Astrocyte (in vitro differentiated cells and primary cell): Measurements from ENCODE around the gene IL36G. TPM values are rescaled to one million over a fixed set of nuclear protein-coding genes. Genes with fewer than 3 reads are reported as not detected.

Source experiments
- DNase-seq: peaks from one replicate; pipeline ENCODE4 v3.0.0-alpha.2; 2010; ENCODE audit warnings: low read depth
- FAIRE-seq: peaks from 2 replicates; lab custom pipeline; 2011; peaks lifted over from hg19 to GRCh38; lab: Jason Lieb, UNC
- H2AFZ ChIP-seq: 2 replicates; pipeline ENCODE4 v1.6.0; 2012; ENCODE audit warnings: low read depth, low read length, inconsistent platforms
- H3K27ac ChIP-seq: 2 replicates; pipeline ENCODE4 v1.5.1; 2011; ENCODE audit warnings: low read depth, low read length, inconsistent platforms
- H3K27me3 ChIP-seq: 2 replicates; pipeline ENCODE4 v1.6.0; 2011; ENCODE audit warnings: low read length, inconsistent platforms; ENCODE audit not compliant: insufficient read depth
- H3K36me3 ChIP-seq: 2 replicates; pipeline ENCODE4 v1.5.1; 2011; ENCODE audit warnings: low read length, inconsistent platforms; ENCODE audit not compliant: insufficient read depth
- H3K4me1 ChIP-seq: 2 replicates; pipeline ENCODE4 v1.5.1; 2011; ENCODE audit warnings: low read length, inconsistent platforms; ENCODE audit not compliant: insufficient read depth
- H3K4me2 ChIP-seq: 2 replicates; pipeline ENCODE4 v1.6.0; 2012; ENCODE audit warnings: low read length, inconsistent platforms
- H3K4me3 ChIP-seq: 2 replicates; pipeline ENCODE4 v1.5.1; 2011; ENCODE audit warnings: low read depth, mild to moderate bottlenecking, low read length, inconsistent platforms; ENCODE audit not compliant: insufficient read depth
- H3K79me2 ChIP-seq: 2 replicates; pipeline ENCODE4 v1.6.0; 2012; ENCODE audit warnings: mild to moderate bottlenecking, low read length, inconsistent platforms; ENCODE audit not compliant: insufficient read depth
- H3K9ac ChIP-seq: 2 replicates; pipeline ENCODE4 v1.6.0; 2012; ENCODE audit warnings: mild to moderate bottlenecking, low read length, inconsistent platforms
- H3K9me3 ChIP-seq: 2 replicates; pipeline ENCODE4 v1.5.1; 2012; ENCODE audit warnings: low read depth, mild to moderate bottlenecking, low read length, inconsistent platforms; ENCODE audit not compliant: insufficient read depth
- H4K20me1 ChIP-seq: 2 replicates; pipeline ENCODE4 v1.6.0; 2012; ENCODE audit warnings: low read length, inconsistent platforms; ENCODE audit not compliant: insufficient read depth
- H3K27ac Mint-ChIP-seq: one replicate; pipeline ENCODE4 v1.8.0; 2021; ENCODE audit warnings: mild to moderate bottlenecking, mixed read lengths; ENCODE audit not compliant: unreplicated experiment
- H3K27me3 Mint-ChIP-seq: one replicate; pipeline ENCODE4 v1.8.0; 2021; ENCODE audit warnings: low read depth, mixed read lengths; ENCODE audit not compliant: unreplicated experiment
- H3K36me3 Mint-ChIP-seq: one replicate; pipeline ENCODE4 v1.8.0; 2021; ENCODE audit warnings: low read depth, mixed read lengths; ENCODE audit not compliant: unreplicated experiment
- H3K4me1 Mint-ChIP-seq: one replicate; pipeline ENCODE4 v1.8.0; 2021; ENCODE audit warnings: low read depth, mixed read lengths; ENCODE audit not compliant: unreplicated experiment
- H3K4me3 Mint-ChIP-seq: one replicate; pipeline ENCODE4 v1.8.0; 2021; ENCODE audit warnings: mild to moderate bottlenecking, moderate library complexity, mixed read lengths; ENCODE audit not compliant: unreplicated experiment
- H3K9me3 Mint-ChIP-seq: one replicate; pipeline ENCODE4 v1.8.0; 2021; ENCODE audit warnings: mild to moderate bottlenecking, mixed read lengths; ENCODE audit not compliant: unreplicated experiment
- EZH2 ChIP-seq: IDR thresholded peaks from 2 replicates; pipeline ENCODE4 v1.6.1; 2012; ENCODE audit warnings: mild to moderate bottlenecking, low read length, inconsistent platforms; ENCODE audit not compliant: insufficient read depth
- total RNA-seq: library from RNA; stranded (reverse); gene quantifications from 2 replicates; pipeline ENCODE4 v1.2.1, GENCODE V29; 2021
- TF ChIP-seq, protein P1 (sequence below): IDR thresholded peaks from 2 replicates; pipeline ENCODE4 v1.5.1; 2011; ENCODE audit warnings: low read depth, mild to moderate bottlenecking, inconsistent platforms, low read length, moderate library complexity; ENCODE audit not compliant: insufficient read depth

The IL36G gene
- total RNA-seq, 1 donor from 2014 or later: not detected

DNA sequence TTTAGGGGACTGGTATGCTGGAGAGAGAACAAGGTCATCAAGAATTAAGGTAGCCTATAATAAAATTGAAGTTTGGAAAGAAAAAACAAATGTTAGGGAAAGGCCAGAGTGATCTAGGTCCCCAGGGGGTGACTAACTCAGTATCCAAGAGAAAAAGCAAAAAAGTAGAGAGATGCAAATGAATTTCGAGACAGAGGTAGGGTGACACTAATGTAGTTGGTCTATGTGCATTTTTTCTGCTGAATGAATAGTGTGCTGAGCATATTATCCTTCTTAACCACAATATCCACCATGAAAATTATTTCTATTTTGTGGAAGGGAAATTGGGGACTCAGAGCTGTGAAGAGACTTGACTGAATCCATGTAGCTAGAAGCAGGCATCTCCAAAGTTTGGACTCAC lies 37.2 kb downstream of the IL36G start:
- H3K27ac ChIP-seq: no peak overlapping the region
- H3K4me2 ChIP-seq: no peak overlapping the region
- TF ChIP-seq EZH2: no peak
- TF ChIP-seq, protein P1, sequence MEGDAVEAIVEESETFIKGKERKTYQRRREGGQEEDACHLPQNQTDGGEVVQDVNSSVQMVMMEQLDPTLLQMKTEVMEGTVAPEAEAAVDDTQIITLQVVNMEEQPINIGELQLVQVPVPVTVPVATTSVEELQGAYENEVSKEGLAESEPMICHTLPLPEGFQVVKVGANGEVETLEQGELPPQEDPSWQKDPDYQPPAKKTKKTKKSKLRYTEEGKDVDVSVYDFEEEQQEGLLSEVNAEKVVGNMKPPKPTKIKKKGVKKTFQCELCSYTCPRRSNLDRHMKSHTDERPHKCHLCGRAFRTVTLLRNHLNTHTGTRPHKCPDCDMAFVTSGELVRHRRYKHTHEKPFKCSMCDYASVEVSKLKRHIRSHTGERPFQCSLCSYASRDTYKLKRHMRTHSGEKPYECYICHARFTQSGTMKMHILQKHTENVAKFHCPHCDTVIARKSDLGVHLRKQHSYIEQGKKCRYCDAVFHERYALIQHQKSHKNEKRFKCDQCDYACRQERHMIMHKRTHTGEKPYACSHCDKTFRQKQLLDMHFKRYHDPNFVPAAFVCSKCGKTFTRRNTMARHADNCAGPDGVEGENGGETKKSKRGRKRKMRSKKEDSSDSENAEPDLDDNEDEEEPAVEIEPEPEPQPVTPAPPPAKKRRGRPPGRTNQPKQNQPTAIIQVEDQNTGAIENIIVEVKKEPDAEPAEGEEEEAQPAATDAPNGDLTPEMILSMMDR: no peak
- no peaks in the 10 kb centered on the region for H3K4me1 ChIP-seq
- Mint-ChIP-seq H3K27me3 (peaks cover 35% of the 10 kb centered on the region), H3K9me3 (peaks cover 10% of the 10 kb centered on the region), H3K36me3 (no peaks in the 10 kb centered on the region), H3K4me1 (peaks cover 4% of the 10 kb centered on the region), H3K27ac (no peak overlapping the region), H3K4me3 (no peak overlapping the region)
- H3K9me3 ChIP-seq: no peaks in the 10 kb centered on the region
- no peak overlapping the region for H2AFZ ChIP-seq
- FAIRE-seq (no peak), DNase-seq (no peak)
- H3K4me3 ChIP-seq: no peak overlapping the region
- H3K27me3 ChIP-seq: peaks cover 7% of the 10 kb centered on the region
- no peaks in the 10 kb centered on the region for H4K20me1 ChIP-seq
- no peaks in the 10 kb centered on the region for H3K79me2 ChIP-seq
- H3K36me3 ChIP-seq: no peaks in the 10 kb centered on the region
- no peak overlapping the region for H3K9ac ChIP-seq

DNA sequence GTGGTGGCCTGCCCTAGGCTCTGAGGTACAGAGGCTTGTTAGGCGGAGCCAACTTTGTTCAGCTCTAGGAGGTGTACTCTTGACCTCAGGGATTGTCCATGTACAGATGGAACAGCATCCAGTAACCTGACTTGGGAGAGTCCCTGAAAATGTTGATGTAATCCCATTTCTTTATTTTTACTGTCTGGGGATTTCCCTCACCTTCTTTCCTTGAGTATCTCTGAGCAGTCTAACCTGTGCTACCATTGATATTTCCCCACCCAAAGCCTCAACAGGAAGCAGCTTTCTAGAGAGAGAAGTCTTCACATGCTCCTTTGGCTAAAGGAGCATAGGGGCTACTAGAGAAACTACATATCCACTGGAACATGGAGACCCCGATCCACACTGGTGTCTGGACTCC lies 37.8 kb downstream of the IL36G start:
- H3K9me3 Mint-ChIP-seq: peaks cover 10% of the 10 kb centered on the region

DNA sequence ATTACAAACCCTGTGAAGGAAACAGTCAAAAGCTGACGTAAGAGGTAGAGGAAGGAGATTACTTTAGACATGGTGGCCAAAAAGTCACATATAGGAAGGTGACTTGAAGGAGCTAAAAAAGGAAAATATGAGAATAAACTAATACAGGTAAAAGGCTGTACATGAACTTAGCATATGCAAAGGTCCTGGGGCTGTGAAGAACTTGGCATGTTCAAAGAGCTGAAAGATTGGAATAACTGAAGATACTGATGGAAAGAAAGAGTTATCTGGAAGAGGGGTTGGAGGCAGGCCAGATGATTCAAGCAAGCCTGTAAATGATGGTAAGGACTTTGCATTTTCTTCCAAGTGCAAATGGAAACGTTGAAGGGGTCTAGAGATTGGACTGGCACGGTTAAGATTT lies 40.7 kb downstream of the IL36G start:
- H3K4me1 Mint-ChIP-seq: no peaks in the 10 kb centered on the region
- Histone ChIP-seq H3K9ac (no peak overlapping the region), H3K79me2 (no peaks in the 10 kb centered on the region), H3K4me1 (no peaks in the 10 kb centered on the region), H3K9me3 (no peaks in the 10 kb centered on the region), H3K27me3 (peaks cover 14% of the 10 kb centered on the region), H2AFZ (no peak overlapping the region), H4K20me1 (no peaks in the 10 kb centered on the region), H3K36me3 (no peaks in the 10 kb centered on the region), H3K27ac (no peak overlapping the region), H3K4me2 (no peak overlapping the region), H3K4me3 (no peak overlapping the region)
- no peak overlapping the region for H3K27ac Mint-ChIP-seq
- no peak for FAIRE-seq
- no peaks in the 10 kb centered on the region for H3K36me3 Mint-ChIP-seq
- peaks cover 8% of the 10 kb centered on the region for H3K9me3 Mint-ChIP-seq
- H3K4me3 Mint-ChIP-seq: no peak overlapping the region
- no peak for DNase-seq
- no peak for TF ChIP-seq EZH2
- TF ChIP-seq, protein P1: no peak
- H3K27me3 Mint-ChIP-seq: peaks cover 43% of the 10 kb centered on the region

More for the DNA sequence above, 37.8 kb downstream of the IL36G start:
- Histone ChIP-seq H4K20me1 (no peaks in the 10 kb centered on the region), H3K4me2 (no peak overlapping the region), H2AFZ (no peak overlapping the region), H3K4me3 (no peak overlapping the region), H3K9ac (no peak overlapping the region), H3K36me3 (no peaks in the 10 kb centered on the region), H3K79me2 (no peaks in the 10 kb centered on the region), H3K27me3 (peaks cover 7% of the 10 kb centered on the region), H3K9me3 (no peaks in the 10 kb centered on the region), H3K4me1 (no peaks in the 10 kb centered on the region), H3K27ac (no peak overlapping the region)
- H3K27me3 Mint-ChIP-seq: peaks cover 35% of the 10 kb centered on the region
- no peak for DNase-seq
- no peak for FAIRE-seq
- H3K27ac Mint-ChIP-seq: no peak overlapping the region
- no peaks in the 10 kb centered on the region for H3K36me3 Mint-ChIP-seq
- H3K4me3 Mint-ChIP-seq: no peak overlapping the region
- TF ChIP-seq, protein P1: no peak
- no peak for TF ChIP-seq EZH2
- peaks cover 1% of the 10 kb centered on the region for H3K4me1 Mint-ChIP-seq
